Activated naive CD4-positive, alpha-beta T cell treated with anti-CD3 and anti-CD28 coated beads, Interleukin-2, amount 50 U/mL, for 24 hours (primary cell): ENCODE results near the gene TMEM200B.
"Not testable (repeated sequence)": the region's sequence is repeated elsewhere in the genome, so short reads cannot be mapped to it uniquely, and the experiment has no call there.

Experiments used
- H3K27ac Mint-ChIP-seq: one replicate; pipeline ENCODE4 v1.8.0; 2021; ENCODE audit warnings: mild to moderate bottlenecking, mixed read lengths
- H3K27me3 Mint-ChIP-seq: one replicate; pipeline ENCODE4 v1.8.0; 2021; ENCODE audit warnings: mixed read lengths
- H3K36me3 Mint-ChIP-seq: one replicate; pipeline ENCODE4 v1.8.0; 2021; ENCODE audit warnings: mixed read lengths
- H3K4me1 Mint-ChIP-seq: one replicate; pipeline ENCODE4 v1.8.0; 2021; ENCODE audit warnings: mixed read lengths
- H3K4me3 Mint-ChIP-seq: one replicate; pipeline ENCODE4 v1.8.0; 2021; ENCODE audit warnings: mild to moderate bottlenecking, mixed read lengths
- H3K9me3 Mint-ChIP-seq: one replicate; pipeline ENCODE4 v1.8.0; 2021; ENCODE audit warnings: mixed read lengths

TMEM200B gene

DNA sequence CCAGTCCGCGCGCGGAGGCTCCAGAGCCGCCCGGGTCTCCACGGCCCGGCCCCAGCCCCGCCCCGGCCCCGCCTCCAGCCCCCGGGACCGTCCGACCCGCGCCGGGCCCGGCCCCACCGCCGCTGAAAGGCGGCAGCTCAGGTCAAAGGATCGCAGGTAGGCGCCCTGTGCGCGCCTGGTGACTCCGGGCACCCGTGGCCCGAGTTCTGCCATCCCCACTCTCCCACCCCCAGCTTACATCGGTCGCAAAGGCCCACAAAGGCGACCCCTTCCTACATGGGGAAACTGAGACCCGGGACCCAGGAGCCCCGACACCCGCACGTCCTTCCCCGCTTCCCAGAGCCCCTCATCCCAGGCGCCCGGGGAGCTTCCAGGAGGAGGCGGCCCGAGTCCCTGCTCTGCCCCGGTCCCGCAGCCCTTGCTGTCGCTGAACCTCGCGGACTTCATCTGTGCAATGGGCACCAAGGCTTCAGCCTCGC is at the start of gene TMEM200B:
Gene TMEM200B (minus strand): TSS at position 17 of the 479 bp plus-strand sequence. CDS start 2,075 bp downstream, outside the sequence.
- H3K4me3 Mint-ChIP-seq: peak within 1 kb of the TSS; percentile 79
- H3K9me3 Mint-ChIP-seq: no peaks in the 10 kb centered on the region
- H3K27ac Mint-ChIP-seq: peak within 1 kb of the TSS; percentile 12
- peaks cover 1% of the 10 kb centered on the region for H3K36me3 Mint-ChIP-seq
- H3K27me3 Mint-ChIP-seq: peaks cover 10% of the 10 kb centered on the region
- H3K4me1 Mint-ChIP-seq: no peaks in the 10 kb centered on the region

DNA sequence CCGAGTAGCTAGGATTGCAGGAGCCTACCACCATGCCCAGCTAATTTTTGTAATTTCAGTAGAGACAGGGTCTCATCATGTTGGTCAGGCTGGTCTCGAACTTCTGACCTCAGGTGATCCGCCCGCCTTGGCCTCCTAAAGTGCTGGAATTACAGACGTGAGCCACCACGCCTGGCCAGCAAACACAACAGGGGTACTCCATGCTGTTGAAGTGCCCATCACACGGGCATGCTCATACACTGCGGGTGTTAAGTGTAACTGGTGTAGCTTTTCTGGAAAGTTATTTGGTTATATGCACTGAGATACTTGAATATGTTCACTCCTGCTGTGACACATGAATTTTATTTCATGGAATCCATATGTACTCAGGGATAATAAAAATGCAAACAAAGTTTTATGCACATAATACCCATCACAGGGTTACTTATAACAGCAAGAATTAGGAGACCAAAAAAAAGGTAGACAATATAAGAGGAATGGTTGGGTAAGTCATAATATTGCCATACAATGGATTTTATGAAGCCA is 48.8 kb upstream of the TMEM200B start:
- Mint-ChIP-seq H3K4me3 (peak overlapping the region; percentile 42), H3K36me3 (peaks cover 7% of the 10 kb centered on the region), H3K4me1 (peaks cover 70% of the 10 kb centered on the region), H3K27me3 (no peaks in the 10 kb centered on the region), H3K27ac (no peak overlapping the region), H3K9me3 (no peaks in the 10 kb centered on the region)

GRCh38 chr1:29171521-29171920 is 47.8 kb upstream of the TMEM200B start:
- H3K27me3 Mint-ChIP-seq: no peaks in the 10 kb centered on the region
- peaks cover 71% of the 10 kb centered on the region for H3K4me1 Mint-ChIP-seq
- peaks cover 9% of the 10 kb centered on the region for H3K36me3 Mint-ChIP-seq
- H3K9me3 Mint-ChIP-seq: no peaks in the 10 kb centered on the region
- peak overlapping the region; percentile 53 for H3K4me3 Mint-ChIP-seq
- H3K27ac Mint-ChIP-seq: peak overlapping the region; percentile 14

GRCh38 chr1:29171089-29171488 is 47.4 kb upstream of the TMEM200B start:
- peaks cover 9% of the 10 kb centered on the region for H3K36me3 Mint-ChIP-seq
- H3K27me3 Mint-ChIP-seq: no peaks in the 10 kb centered on the region
- H3K27ac Mint-ChIP-seq: no peak overlapping the region
- no peaks in the 10 kb centered on the region for H3K9me3 Mint-ChIP-seq
- H3K4me3 Mint-ChIP-seq: peak overlapping the region; percentile 53
- H3K4me1 Mint-ChIP-seq: peaks cover 71% of the 10 kb centered on the region

DNA sequence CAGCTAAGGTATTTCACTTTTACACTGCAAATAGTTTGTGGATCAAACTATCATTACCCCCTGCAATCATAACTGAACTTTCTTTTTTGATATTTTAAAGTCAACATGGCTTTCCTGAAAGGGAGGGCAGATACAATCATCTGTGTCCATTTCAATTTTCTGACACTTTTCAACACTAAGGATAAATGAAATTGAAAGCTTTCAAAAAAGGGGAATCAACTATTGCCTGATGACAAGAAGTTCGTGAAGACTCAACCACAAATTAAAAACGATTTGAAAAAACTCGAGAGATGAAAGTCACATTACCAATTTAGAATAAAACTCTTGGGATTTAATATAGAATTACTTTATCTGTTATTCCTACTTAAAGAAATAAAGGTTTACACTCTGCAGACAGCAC is 46.3 kb upstream of the TMEM200B start:
- Mint-ChIP-seq H3K27me3 (no peaks in the 10 kb centered on the region), H3K27ac (peak overlapping the region; percentile 59), H3K4me1 (peaks cover 76% of the 10 kb centered on the region), H3K36me3 (peaks cover 9% of the 10 kb centered on the region), H3K9me3 (no peaks in the 10 kb centered on the region), H3K4me3 (peak overlapping the region; percentile 51)

GRCh38 chr1:29167904-29168303 is 44.2 kb upstream of the TMEM200B start:
- H3K4me3 Mint-ChIP-seq: no peak overlapping the region
- peaks cover 7% of the 10 kb centered on the region for H3K36me3 Mint-ChIP-seq
- no peaks in the 10 kb centered on the region for H3K9me3 Mint-ChIP-seq
- peaks cover 88% of the 10 kb centered on the region for H3K4me1 Mint-ChIP-seq
- H3K27ac Mint-ChIP-seq: no peak overlapping the region
- H3K27me3 Mint-ChIP-seq: no peaks in the 10 kb centered on the region

DNA sequence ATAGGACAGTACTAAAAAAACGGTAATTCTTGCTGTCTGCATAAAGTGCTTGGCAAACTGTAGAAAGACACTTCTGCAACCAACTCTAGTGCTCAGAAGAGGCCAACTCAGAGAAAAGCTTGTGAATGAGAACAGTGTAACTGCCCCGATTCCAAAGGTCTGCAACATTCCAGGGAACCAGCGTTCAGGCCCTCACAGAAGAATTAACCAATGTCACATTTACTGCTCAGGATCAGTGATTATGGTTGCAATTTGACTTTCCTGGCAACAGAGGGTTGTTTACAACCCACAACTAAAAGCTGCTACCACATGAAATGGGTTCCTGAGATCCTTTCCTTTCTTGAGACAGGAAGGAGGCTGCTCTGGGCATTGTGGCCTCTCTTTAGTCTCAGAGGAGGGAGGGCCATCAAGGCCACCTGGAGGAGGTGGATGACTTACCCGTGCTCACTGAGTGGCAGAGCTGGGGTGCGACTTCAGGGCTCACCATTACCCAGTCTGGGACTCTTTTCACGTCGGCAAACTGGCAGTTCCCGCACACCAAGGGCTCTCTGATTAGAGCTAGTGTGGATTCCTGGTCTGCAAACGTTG is 42.7 kb upstream of the TMEM200B start:
- Mint-ChIP-seq H3K4me3 (no peak overlapping the region), H3K9me3 (no peaks in the 10 kb centered on the region), H3K36me3 (peaks cover 6% of the 10 kb centered on the region), H3K27ac (no peak overlapping the region), H3K27me3 (no peaks in the 10 kb centered on the region), H3K4me1 (peaks cover 81% of the 10 kb centered on the region)

DNA sequence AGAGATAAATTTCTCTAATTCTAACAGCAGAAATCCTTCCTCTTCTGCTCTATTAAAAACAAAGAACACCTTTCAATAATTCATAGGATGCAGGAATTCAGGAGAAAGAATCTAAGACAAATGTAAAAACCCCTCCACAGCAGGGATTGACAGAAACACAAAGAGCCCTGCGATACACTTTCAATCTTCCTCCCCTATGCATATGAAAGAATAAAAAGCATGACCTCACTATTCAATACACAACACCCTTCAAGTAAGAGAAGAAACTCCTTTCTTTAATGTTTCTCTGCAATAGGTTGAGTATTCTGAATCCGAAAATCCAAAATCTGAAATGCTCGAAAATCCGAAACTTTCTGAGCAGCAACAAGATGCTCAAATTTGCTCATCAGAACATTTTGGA is 40.9 kb upstream of the TMEM200B start:
- Mint-ChIP-seq H3K4me3 (no peak overlapping the region), H3K27me3 (no peaks in the 10 kb centered on the region), H3K36me3 (peaks cover 4% of the 10 kb centered on the region), H3K4me1 (peaks cover 63% of the 10 kb centered on the region), H3K9me3 (no peaks in the 10 kb centered on the region), H3K27ac (no peak overlapping the region)

DNA sequence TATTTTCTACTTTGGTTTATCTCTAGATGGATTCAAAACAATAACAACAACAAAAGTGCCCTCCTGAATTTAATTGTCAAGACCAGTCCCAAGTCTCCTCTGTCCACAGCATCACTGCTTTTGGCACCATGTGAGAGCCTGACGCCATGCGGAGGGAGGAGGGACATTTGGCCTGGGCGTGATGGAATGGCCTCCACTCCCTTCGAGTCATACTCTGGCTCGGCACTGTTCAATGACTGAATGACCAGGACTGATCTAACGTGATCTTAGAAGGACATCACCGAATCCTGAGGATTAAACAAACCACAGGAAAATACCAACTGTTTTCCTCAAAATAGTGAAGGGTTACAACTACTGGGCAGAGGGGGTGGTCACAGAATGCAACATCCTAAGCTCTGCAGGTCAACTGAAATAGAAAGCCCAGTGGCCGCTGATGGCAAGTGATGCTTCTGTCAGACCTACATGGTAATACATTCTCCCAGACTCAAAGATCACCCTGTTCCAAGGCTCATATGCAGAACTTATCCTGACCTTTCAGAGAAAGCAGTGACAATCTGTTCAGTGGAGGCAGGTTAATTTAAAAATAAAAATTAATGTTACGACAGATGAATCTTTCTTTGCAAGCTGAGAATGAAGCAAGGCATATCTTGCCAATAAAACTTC is 38.9 kb upstream of the TMEM200B start:
- H3K4me3 Mint-ChIP-seq: no peak overlapping the region
- H3K27me3 Mint-ChIP-seq: no peaks in the 10 kb centered on the region
- H3K27ac Mint-ChIP-seq: no peak overlapping the region
- H3K9me3 Mint-ChIP-seq: no peaks in the 10 kb centered on the region
- H3K4me1 Mint-ChIP-seq: peaks cover 48% of the 10 kb centered on the region
- peaks cover 4% of the 10 kb centered on the region for H3K36me3 Mint-ChIP-seq

DNA sequence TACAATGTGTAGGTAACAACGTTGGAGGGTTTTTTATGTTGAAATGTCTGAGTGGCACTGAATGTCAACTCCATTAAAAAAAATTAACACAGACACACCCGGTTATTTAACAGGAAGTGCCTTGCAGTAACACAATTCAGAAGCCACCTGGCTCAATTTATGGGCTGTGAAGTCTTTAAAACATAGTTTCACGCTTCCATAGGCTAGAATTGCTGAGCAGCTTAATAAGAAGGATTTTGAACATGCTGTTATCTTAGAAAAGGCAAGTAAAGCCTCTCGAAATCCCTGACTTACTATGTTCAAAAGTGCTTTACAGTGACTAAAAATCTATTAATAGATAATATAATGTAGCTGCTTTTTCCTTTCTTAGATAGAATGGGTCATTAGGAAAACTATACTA is 38.3 kb upstream of the TMEM200B start:
- H3K36me3 Mint-ChIP-seq: peaks cover 4% of the 10 kb centered on the region
- H3K27me3 Mint-ChIP-seq: no peaks in the 10 kb centered on the region
- no peak overlapping the region for H3K27ac Mint-ChIP-seq
- H3K4me1 Mint-ChIP-seq: peaks cover 44% of the 10 kb centered on the region
- no peaks in the 10 kb centered on the region for H3K9me3 Mint-ChIP-seq
- no peak overlapping the region for H3K4me3 Mint-ChIP-seq

DNA sequence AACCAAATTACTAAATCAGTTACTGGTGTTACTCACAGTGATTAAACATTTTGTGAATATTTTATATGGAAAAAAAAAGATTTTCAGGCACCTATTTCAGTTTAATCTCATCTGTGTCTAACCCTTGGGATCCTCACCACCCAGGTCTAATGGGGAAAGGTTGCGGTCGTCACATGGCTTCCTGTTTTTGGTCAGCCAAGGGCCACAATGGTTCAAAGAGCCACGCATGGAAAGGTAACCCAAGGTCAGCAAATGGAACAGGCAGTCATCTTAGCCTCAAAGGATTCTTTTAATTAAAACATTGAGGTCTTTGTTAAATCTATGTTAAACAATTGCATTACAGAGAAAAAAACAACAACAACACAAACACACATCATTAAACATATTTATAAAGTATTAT is 36.1 kb upstream of the TMEM200B start:
- Mint-ChIP-seq H3K4me1 (peaks cover 24% of the 10 kb centered on the region), H3K27me3 (no peaks in the 10 kb centered on the region), H3K4me3 (no peak overlapping the region), H3K36me3 (peaks cover 3% of the 10 kb centered on the region), H3K27ac (no peak overlapping the region), H3K9me3 (no peaks in the 10 kb centered on the region)

DNA sequence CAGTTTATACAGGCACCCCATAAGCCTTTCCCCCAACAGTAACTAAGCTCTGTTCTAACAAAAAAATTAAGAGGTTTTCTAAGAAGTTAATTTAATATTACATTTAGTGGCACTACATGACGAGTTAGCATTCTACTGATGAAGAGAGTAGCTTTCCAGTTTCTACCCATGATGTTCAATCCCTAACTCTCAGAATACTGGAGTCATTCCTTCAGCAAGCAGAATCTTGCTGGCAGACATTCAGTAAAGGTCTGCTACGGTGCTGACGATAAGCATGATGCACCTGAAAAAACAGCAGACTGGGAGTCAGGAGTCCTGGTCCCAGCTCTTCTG is 33.5 kb upstream of the TMEM200B start:
- Mint-ChIP-seq H3K36me3 (peaks cover 7% of the 10 kb centered on the region), H3K27ac (no peak overlapping the region), H3K9me3 (no peaks in the 10 kb centered on the region), H3K27me3 (no peaks in the 10 kb centered on the region), H3K4me3 (no peak overlapping the region), H3K4me1 (peaks cover under 1% of the 10 kb centered on the region)

DNA sequence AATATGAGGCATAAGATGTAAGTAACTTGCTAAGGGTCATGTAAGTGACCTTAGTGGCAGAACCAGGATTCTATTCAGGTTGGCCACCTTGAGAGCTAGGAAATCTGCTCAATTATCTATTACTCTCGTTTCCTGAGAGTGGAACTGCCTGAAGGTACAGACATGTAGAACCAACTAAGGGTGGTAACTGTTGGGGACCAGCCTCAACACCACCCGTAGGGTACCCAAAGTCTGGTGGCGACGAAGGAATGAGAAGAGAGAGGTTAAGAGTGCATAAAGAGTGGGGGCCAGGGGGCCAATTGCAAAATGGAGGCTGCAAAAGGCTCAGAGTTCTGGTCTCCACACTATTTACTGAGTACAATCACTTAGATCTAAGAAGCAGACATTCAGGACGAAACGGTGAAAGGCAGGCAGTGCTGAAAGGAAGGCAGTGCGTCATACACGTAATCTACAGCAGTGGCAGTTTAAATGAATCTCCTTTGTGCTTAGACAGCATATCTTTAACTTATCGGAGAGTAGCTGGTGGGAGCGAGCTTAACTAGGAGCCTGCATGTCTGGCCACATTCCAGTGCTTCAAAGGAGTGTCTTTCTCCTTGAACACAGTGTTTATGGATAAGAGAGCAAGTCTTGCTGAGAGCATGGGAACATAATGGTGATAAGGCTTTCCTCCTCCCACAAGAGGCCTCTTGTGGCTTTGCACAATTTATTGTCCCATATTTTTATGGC is 33.0 kb upstream of the TMEM200B start:
- H3K9me3 Mint-ChIP-seq: no peaks in the 10 kb centered on the region
- H3K4me3 Mint-ChIP-seq: no peak overlapping the region
- H3K27ac Mint-ChIP-seq: no peak overlapping the region
- no peaks in the 10 kb centered on the region for H3K27me3 Mint-ChIP-seq
- H3K4me1 Mint-ChIP-seq: no peaks in the 10 kb centered on the region
- H3K36me3 Mint-ChIP-seq: peaks cover 11% of the 10 kb centered on the region

DNA sequence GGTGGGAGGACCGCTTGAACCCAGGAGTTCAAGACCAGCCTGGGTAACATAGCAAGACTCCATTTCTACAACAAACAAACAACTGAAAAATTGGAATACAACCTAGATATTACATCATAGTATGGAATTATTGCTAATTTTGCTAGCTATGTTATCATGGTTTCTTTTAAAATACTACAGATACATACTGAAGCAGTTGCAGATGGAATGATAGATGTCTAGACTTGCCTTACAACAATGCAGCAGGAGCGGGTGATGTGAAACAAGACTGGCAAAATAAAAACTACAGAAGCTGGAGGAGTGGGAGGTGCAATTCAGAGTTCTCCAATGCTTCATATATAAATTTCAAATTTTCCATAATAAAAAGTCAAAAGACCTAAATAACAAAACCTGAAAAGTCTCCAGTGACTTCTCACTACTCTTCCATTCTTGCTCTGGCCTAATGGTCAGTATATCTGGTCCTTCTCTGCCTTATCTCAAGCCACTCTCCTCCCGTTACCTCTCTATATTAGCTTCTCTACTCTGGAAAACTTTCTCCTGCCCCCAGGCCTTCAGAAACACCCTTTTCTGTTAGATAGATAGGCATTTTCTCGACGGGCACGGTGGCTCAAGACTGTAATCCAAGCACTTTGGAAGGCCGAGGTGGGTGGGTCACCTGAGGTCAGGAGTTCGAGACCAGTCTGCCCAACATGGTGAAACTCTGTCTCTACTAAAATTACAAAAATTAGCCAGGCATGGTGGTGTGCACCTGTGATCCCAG is 28.5 kb upstream of the TMEM200B start:
- no peaks in the 10 kb centered on the region for H3K4me1 Mint-ChIP-seq
- no peak overlapping the region for H3K27ac Mint-ChIP-seq

DNA sequence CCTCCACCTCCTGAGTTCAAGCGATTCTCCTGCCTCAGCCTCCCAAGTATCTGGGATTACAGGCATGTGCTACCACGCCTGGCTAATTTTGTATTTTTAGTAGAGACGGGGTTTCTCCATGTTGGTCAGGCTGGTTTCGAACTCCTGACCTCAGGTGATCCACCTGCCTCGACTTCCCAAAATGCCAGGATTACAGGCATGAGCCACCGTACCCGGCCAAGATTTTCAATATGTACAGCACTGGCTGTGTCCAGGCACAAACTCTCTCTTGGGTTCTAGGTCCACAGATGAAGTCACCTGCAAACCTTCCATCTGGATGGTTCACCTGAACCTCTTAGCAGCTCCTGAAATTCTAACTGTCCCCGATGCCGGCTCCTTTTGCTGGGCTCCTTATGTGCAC is 26.6 kb upstream of the TMEM200B start:
- not testable (repeated sequence) for H3K4me3 Mint-ChIP-seq, H3K27ac Mint-ChIP-seq, H3K4me1 Mint-ChIP-seq, H3K9me3 Mint-ChIP-seq, H3K27me3 Mint-ChIP-seq
- peaks cover 37% of the 10 kb centered on the region for H3K36me3 Mint-ChIP-seq

More for the DNA sequence above, 28.5 kb upstream of the TMEM200B start:
- H3K9me3 Mint-ChIP-seq: no peaks in the 10 kb centered on the region
- peaks cover 30% of the 10 kb centered on the region for H3K36me3 Mint-ChIP-seq
- H3K4me3 Mint-ChIP-seq: no peak overlapping the region
- H3K27me3 Mint-ChIP-seq: no peaks in the 10 kb centered on the region
